CD4-positive, alpha-beta T cell treated with Interleukin-15 for 4 hours (primary cell): ENCODE measurements around the gene CRYGN.

Source experiments
- DNase-seq: peaks from one replicate; pipeline ENCODE4 v3.0.0-alpha.2; 2020; ENCODE audit warnings: low spot score

CRYGN gene

GRCh38 chr7:151406886-151407583, 32.9 kb downstream of the CRYGN start:
- no peak for DNase-seq

- no peak for DNase-seq
Measured at GRCh38 chr7:151406051-151406875, 33.7 kb downstream of the CRYGN start.

GRCh38 chr7:151405588-151405987, 34.4 kb downstream of the CRYGN start:
- no peak for DNase-seq

- no peak for DNase-seq
Measured at GRCh38 chr7:151405056-151405455, 34.9 kb downstream of the CRYGN start.

GRCh38 chr7:151404216-151405011, 35.5 kb downstream of the CRYGN start:
- DNase-seq, result no peak

GRCh38 chr7:151403764-151404163, 36.2 kb downstream of the CRYGN start:
- no peak for DNase-seq

GRCh38 chr7:151402029-151402835, 37.7 kb downstream of the CRYGN start:
- DNase-seq, result no peak

- DNase-seq, result no peak
Measured at GRCh38 chr7:151400626-151401315, 39.2 kb downstream of the CRYGN start.

- DNase-seq, result no peak
Measured at GRCh38 chr7:151399906-151400305, 40.0 kb downstream of the CRYGN start.

GRCh38 chr7:151399305-151399601, 40.7 kb downstream of the CRYGN start:
- no peak for DNase-seq

- DNase-seq, result no peak
Measured at GRCh38 chr7:151398446-151399304, 41.3 kb downstream of the CRYGN start.

GRCh38 chr7:151397026-151397425, 42.9 kb downstream of the CRYGN start:
- no peak for DNase-seq

GRCh38 chr7:151396328-151396970, 43.5 kb downstream of the CRYGN start:
- DNase-seq, result no peak

GRCh38 chr7:151395036-151395367, 44.9 kb downstream of the CRYGN start:
- DNase-seq, result no peak

- DNase-seq, result no peak
Measured at GRCh38 chr7:151394076-151395035, 45.6 kb downstream of the CRYGN start.

- no peak for DNase-seq
Measured at GRCh38 chr7:151393031-151393977, 46.6 kb downstream of the CRYGN start.

- no peak for DNase-seq
Measured at GRCh38 chr7:151392426-151392825, 47.5 kb downstream of the CRYGN start.

GRCh38 chr7:151392002-151392401, 47.9 kb downstream of the CRYGN start:
- no peak for DNase-seq
